ENCODE data around the gene ZMYND8.
"Not testable (repeated sequence)": the region's sequence is repeated elsewhere in the genome, so short reads cannot be mapped to it uniquely, and the experiment has no call there.

The ZMYND8 gene

DNA sequence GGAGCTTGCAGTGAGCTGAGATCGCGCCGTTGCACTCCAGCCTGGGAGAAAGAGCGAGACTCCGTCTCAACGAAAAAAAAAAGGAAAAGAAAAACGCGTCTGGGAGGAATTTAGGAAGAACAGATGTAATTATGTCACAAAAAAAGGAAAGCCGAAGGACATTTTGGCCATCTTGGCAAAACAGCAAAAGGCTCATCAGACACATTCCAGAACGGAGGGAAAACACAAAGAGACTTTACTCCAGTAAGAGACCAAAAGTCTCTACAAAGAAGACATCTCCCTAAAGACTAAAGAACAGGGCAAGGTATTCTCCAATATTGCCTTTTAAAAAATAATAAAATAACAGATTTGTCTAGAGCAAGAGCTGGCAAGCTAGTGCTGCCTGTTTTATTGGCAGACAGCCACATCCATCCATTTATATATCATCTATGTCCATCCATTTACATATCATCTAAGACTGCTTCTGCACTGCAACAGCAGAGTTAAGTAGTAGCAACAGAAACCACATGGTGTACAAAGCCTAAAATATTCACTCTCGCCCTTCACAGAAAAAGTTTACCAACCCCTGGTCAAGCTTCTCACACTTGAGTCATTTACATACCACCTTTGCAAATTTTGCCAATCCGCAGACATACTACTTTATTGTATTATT is 133.9 kb downstream of the ZMYND8 start:
- DNase-seq = no peak

DNA sequence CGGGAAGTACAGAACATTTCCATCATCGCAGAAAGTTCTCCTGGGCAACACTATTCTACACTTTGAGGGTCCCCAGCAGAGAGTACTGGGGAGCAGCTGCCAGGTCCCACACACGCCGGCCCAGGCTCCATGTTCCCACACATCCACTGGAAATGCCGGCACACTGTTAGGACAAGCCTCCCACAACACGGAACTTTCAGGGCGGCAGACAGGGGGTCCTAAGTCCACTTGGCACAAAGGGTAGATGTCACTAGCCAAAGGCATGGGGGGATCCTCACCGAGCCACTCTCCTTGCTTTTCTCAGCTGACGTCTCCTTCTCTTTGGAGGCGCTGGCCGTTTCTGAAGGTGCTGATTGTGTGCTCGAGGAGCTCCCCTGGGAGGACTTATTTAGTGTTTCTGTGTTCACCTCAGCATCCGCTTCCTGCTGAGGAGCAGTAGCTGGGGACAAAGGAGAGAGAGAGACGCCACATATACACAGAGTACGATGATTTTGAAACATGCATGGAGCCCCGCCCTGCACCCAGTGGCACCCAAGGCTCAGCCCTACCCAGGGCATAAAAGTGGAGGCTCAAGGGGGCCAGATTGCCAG is 135.4 kb downstream of the ZMYND8 start:
- no peak for DNase-seq

GRCh38 chr20:47220161-47220582 is 136.3 kb downstream of the ZMYND8 start:
- DNase-seq = peak in 4 of 5 donors; percentile 17 to 38 (median 24)

DNA sequence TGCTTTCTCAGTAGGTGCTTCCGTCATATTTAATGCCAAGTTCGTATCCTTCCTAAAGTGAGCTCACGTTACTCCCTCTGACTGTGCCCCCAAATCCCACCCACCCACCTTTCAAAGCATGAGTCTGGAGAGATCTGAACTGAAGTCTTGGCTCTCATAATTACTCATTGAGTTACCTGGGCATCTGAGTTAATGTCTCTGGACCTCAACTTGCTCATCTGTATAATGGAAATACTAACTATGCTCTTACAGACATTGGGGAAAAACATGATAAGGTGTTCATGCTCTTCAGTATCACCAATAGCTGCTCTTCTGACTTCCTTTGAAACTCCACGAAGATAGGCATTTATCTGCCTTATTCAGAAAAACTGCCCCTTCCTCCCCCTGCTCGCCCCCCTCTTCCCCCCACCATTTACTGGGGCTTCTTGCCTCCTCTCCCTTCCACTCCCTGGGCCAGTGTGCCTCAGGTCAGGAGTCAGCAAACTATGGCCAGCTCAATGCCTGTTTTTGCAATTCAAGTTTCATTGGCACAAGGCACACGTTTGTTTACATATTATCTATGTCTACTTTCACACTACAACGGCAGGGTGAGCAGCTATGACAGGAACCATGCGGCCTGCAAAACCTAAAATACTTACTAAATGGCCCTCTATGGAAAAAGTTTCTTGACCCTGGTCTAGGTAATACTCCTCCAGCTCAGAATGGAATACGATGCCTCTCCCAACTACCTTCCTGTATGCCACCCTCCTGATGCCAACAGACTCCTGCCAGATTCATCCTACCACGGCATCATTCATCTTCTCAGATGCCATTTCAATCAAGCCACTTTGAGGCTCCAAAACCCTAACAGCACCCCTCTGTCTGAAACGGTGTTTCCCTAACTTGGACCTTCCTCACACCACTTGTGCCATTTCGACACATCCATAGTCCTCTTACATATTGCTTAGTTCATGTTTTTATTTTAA is 138.7 kb downstream of the ZMYND8 start:
- DNase-seq = no peak

- DNase-seq = no peak
Observed at GRCh38 chr20:47216819-47217410, 139.6 kb downstream of the ZMYND8 start.

GRCh38 chr20:47215653-47216397 is 140.7 kb downstream of the ZMYND8 start:
- no peak for DNase-seq

GRCh38 chr20:47213966-47214365 is 142.5 kb downstream of the ZMYND8 start:
- DNase-seq = no peak

- no peak for DNase-seq
Observed at GRCh38 chr20:47212606-47213207, 143.8 kb downstream of the ZMYND8 start.

GRCh38 chr20:47211036-47211435 is 145.5 kb downstream of the ZMYND8 start:
- DNase-seq = no peak

DNA sequence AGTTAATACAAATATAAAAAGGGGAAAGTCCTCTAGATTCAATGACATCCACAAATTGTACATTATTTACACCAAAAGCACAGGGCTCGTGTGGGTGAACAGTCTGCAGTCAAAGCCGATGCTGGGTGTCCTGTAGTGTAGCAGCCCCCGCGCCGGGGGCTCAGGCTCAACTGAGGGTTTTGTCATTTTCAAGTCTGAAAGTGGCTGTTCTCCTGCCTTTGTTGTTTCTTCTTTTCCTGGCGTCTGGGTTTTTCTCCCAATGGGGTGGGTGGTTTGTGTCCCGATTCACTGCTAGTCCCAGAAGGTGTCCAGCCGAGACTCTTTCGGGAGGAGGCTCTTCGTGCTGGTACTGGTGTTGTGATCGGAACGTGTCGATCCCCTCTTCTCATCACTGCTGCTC is 146.0 kb downstream of the ZMYND8 start:
- no peak for DNase-seq

- DNase-seq = no peak
Observed at GRCh38 chr20:47209982-47210381, 146.5 kb downstream of the ZMYND8 start.

DNA sequence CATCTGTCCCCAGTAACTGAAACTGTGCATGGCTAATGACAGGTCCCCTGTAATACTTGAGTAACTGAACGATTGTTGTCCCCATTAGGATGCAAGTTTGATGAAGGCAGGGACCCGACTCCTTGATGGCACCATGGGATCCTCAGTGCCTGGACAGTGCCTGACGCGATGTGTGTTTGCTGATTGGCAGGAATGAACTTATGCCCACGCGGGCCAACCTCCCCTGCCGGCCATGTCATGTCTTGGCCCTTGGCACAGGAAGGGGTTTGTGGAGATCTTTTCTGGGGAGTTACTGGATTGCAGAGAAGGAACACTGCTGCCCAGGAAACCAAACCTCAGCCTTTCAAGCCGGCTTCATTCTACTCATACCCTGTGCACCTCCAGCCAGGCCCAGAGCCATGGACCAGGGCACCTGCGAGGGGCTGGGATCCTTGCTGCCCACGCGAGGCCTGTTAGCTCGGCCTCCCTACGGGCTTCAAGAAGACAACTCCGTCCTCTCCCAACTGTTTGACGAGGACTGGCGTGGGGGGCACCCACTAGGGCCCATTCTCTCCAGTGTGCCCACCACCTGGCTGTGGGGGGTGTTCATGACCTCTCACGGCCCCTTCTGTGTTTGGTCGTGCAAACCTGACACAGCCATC is 147.8 kb downstream of the ZMYND8 start:
- DNase-seq = no peak

- no peak for DNase-seq
Observed at GRCh38 chr20:47206962-47207641, 149.4 kb downstream of the ZMYND8 start.

- DNase-seq = not testable (repeated sequence)
Observed at GRCh38 chr20:47206552-47206951, 149.9 kb downstream of the ZMYND8 start.

- no peak for DNase-seq
Observed at GRCh38 chr20:47205577-47206123, 150.8 kb downstream of the ZMYND8 start.

DNA sequence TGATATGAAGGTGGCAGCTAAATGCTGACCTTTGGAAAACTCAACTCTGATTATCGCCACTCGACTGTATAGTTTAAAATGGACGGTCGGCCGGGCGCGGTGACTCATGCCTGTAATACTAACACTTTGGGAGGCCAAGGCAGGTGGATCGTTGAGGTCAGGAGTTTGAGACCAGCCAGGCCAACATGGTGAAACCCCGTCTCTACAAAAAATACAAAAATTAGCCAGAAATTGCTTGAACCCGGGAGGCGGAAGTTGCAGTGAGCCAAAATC is 151.7 kb downstream of the ZMYND8 start:
- not testable (repeated sequence) for DNase-seq

GRCh38 chr20:47204008-47204849 is 152.3 kb downstream of the ZMYND8 start:
- DNase-seq = no peak

GRCh38 chr20:47202733-47203667 is 153.5 kb downstream of the ZMYND8 start:
- no peak for DNase-seq
